Trophoblast cell (in vitro differentiated cells and primary cell): ENCODE data around the gene B3GNT3.

ENCODE experiments used
- DNase-seq, 2 donors: peaks; one replicate each; pipeline ENCODE4 v3.0.0-alpha.2; 2016
- H2AFZ ChIP-seq: 2 replicates; pipeline ENCODE4 v1.6.1; 2013; ENCODE audit warnings: low read length, moderate library complexity, mild to moderate bottlenecking; ENCODE audit not compliant: insufficient read depth, poor library complexity
- H2AK5ac ChIP-seq: 2 replicates; pipeline ENCODE4 v1.6.1; 2013; ENCODE audit warnings: mild to moderate bottlenecking, low read length
- H2BK120ac ChIP-seq: 2 replicates; pipeline ENCODE4 v1.6.1; 2013; ENCODE audit warnings: low read length, mild to moderate bottlenecking, moderate library complexity; ENCODE audit not compliant: insufficient read depth, poor library complexity
- H2BK12ac ChIP-seq: 2 replicates; pipeline ENCODE4 v1.6.1; 2013; ENCODE audit warnings: mild to moderate bottlenecking, low read length, moderate library complexity
- H2BK5ac ChIP-seq: 2 replicates; pipeline ENCODE4 v1.6.1; 2013; ENCODE audit warnings: low read length, low read depth, moderate library complexity, mild to moderate bottlenecking; ENCODE audit not compliant: poor library complexity
- H3K14ac ChIP-seq: 2 replicates; pipeline ENCODE4 v1.6.1; 2013; ENCODE audit warnings: mild to moderate bottlenecking, low read length
- H3K18ac ChIP-seq: 2 replicates; pipeline ENCODE4 v1.6.1; 2013; ENCODE audit warnings: mild to moderate bottlenecking, low read length
- H3K23ac ChIP-seq: 2 replicates; pipeline ENCODE4 v1.6.1; 2013; ENCODE audit warnings: low read length
- H3K27ac ChIP-seq: 2 replicates; pipeline ENCODE4 v1.5.1; 2013; ENCODE audit warnings: low read depth, mild to moderate bottlenecking, inconsistent platforms, low read length, moderate library complexity
- H3K27me3 ChIP-seq: 2 replicates; pipeline ENCODE4 v1.6.1; 2013; ENCODE audit warnings: inconsistent platforms, mild to moderate bottlenecking, low read length, moderate library complexity; ENCODE audit not compliant: insufficient read depth
- H3K36me3 ChIP-seq, 2 experiments: 1 replicate in 1 of 2; 2 replicates in 1 of 2; pipeline ENCODE4 v1.6.1; 2013; ENCODE audit warnings: low read length in 2 of 2, mild to moderate bottlenecking in 2 of 2, moderate library complexity in 1 of 2; ENCODE audit not compliant: insufficient read depth in 2 of 2, control insufficient read depth in 1 of 2
- H3K4ac ChIP-seq: 2 replicates; pipeline ENCODE4 v1.6.1; 2013; ENCODE audit warnings: low read depth, mild to moderate bottlenecking, low read length, moderate library complexity
- H3K4me1 ChIP-seq, 2 experiments: 1 replicate in 1 of 2; 2 replicates in 1 of 2; pipeline ENCODE4 v1.6.1; 2013; ENCODE audit warnings: low read length in 2 of 2, mild to moderate bottlenecking in 2 of 2, moderate library complexity in 1 of 2; ENCODE audit not compliant: insufficient read depth in 2 of 2, control insufficient read depth in 1 of 2
- H3K4me2 ChIP-seq: 2 replicates; pipeline ENCODE4 v1.6.1; 2013; ENCODE audit warnings: inconsistent platforms, mild to moderate bottlenecking, low read length, moderate library complexity
- H3K4me3 ChIP-seq: 2 replicates; pipeline ENCODE4 v1.5.1; 2013; ENCODE audit warnings: mild to moderate bottlenecking, low read depth, low read length, inconsistent platforms
- H3K79me1 ChIP-seq: one replicate; pipeline ENCODE4 v1.6.1; 2013; ENCODE audit warnings: low read length
- H3K79me2 ChIP-seq: 2 replicates; pipeline ENCODE4 v1.6.1; 2013; ENCODE audit warnings: low read length, mild to moderate bottlenecking; ENCODE audit not compliant: control insufficient read depth, insufficient read depth, poor library complexity
- H3K9ac ChIP-seq: 2 replicates; pipeline ENCODE4 v1.6.1; 2013; ENCODE audit warnings: mild to moderate bottlenecking, low read length
- H3K9me3 ChIP-seq: 2 replicates; pipeline ENCODE4 v1.6.1; 2013; ENCODE audit warnings: low read depth, mild to moderate bottlenecking, control low read depth, inconsistent platforms, low read length; ENCODE audit not compliant: insufficient read depth
- H4K12ac ChIP-seq: 2 replicates; pipeline ENCODE4 v1.6.1; 2013; ENCODE audit warnings: low read depth, mild to moderate bottlenecking, low read length, moderate library complexity
- H4K8ac ChIP-seq: 2 replicates; pipeline ENCODE4 v1.6.1; 2013; ENCODE audit warnings: low read depth, mild to moderate bottlenecking, low read length, moderate library complexity
- H4K91ac ChIP-seq: one replicate; pipeline ENCODE4 v1.6.1; 2013; ENCODE audit warnings: low read depth, mild to moderate bottlenecking, low read length, moderate library complexity
- WGBS: extraction: QIAGEN DNeasy Blood & Tissue Kit; methylation state at CpG from one replicate; pipeline ENCODE4 v1.1.7; 2013; ENCODE audit warnings: missing lambda C conversion rate; ENCODE audit not compliant: insufficient read length, insufficient coverage; ENCODE audit errors: extremely low coverage; 5-methylcytosine and 5-hydroxymethylcytosine counted together

The B3GNT3 gene

DNA sequence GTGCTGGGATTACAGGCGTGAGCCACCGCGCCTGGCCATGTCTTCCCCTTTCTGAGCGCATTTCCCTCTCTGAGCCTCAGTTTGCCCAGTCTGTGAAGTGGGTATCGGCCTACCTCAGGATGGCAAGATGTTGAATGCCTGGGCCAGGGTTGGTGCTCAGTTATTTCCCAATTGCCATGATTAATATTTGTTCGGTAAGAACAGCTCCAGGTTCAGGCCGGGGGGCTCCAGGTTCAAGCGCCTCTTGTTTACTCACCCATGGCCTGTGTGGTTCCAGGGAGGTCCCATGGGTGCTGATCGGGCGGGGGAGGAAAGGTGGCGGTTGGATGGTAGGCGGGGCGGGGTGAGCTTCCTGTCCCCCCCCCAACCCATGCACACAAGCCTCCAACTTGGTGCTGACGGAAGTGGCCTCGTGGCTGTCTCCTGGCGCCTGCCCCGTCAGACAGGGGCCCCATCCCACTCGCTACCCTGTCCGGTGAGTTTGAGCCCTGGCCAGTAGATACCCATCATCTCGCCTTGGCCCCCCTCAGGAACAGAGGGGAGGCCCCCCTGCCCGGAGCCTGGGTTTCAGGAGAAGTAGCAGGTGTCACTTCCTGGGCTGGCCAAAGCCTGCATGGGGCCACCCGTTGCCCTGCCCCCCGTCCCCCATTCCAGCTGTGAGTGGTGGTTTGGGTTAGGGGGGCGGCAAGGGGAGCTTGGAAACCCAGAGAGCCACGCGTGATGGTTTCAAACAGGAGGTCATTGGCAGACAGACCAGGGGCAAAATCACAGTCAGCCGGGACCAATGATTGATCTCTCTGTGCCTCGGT lies 43.6 kb upstream of the B3GNT3 start, which contains the start of gene FCHO1:
FCHO1 (plus strand) TSS at position 375 of the 809 bp plus-strand sequence. CDS start 3,688 bp downstream, outside the sequence.
- Histone ChIP-seq H4K91ac (no peak within 1 kb of the TSS), H4K8ac (no peak within 1 kb of the TSS), H3K27me3 (no peaks in the 10 kb centered on the region), H2BK5ac (no peak within 1 kb of the TSS), H2AFZ (no peak within 1 kb of the TSS), H3K4ac (no peak within 1 kb of the TSS), H2BK12ac (no peak within 1 kb of the TSS), H3K23ac (no peak within 1 kb of the TSS), H3K4me2 (no peak within 1 kb of the TSS), H3K4me3 (no peak within 1 kb of the TSS), H2BK120ac (no peak within 1 kb of the TSS), H3K14ac (no peak within 1 kb of the TSS), H3K79me2 (no peaks in the 10 kb centered on the region), H3K9me3 (peaks cover 4% of the 10 kb centered on the region), H2AK5ac (no peak within 1 kb of the TSS), H3K27ac (no peak within 1 kb of the TSS), H3K79me1 (no peaks in the 10 kb centered on the region), H3K4me1 (peaks cover 5 to 6% of the 10 kb centered on the region in 2 experiments), H3K9ac (no peak within 1 kb of the TSS), H4K12ac (no peak within 1 kb of the TSS), H3K18ac (no peak within 1 kb of the TSS), H3K36me3 (no peaks in the 10 kb centered on the region)
- no peak for DNase-seq
- no CpG with 5 or more reads among the region's 28 CpGs for WGBS

DNA sequence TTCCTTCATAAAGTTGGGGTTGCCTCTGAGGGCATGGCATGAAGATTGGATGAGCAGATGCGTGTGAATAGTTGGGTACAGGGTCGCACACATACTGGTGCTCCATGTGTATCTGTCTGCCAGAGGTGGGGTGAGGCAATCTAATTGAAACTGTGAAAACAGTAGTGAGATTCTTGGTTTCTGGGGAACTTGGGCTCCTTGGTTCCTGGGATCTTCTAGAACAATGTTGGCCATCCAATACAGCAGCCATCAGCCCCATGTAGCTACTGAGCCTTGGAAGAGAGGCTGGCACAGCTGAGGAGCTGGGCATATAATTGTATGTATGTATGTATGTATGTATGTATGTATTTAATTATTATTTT lies 43.0 kb upstream of the B3GNT3 start:
- Histone ChIP-seq H2AFZ (no peak overlapping the region), H3K9me3 (peaks cover 4% of the 10 kb centered on the region), H4K8ac (no peak overlapping the region), H4K12ac (no peak overlapping the region), H3K4me2 (no peak overlapping the region), H3K4me1 (peaks cover 5 to 6% of the 10 kb centered on the region in 2 experiments), H3K23ac (no peak overlapping the region), H3K18ac (no peak overlapping the region), H3K79me2 (no peaks in the 10 kb centered on the region), H3K36me3 (no peaks in the 10 kb centered on the region), H3K27me3 (no peaks in the 10 kb centered on the region), H2BK12ac (no peak overlapping the region), H3K79me1 (no peaks in the 10 kb centered on the region), H3K14ac (no peak overlapping the region), H4K91ac (no peak overlapping the region), H2BK120ac (no peak overlapping the region), H3K4me3 (no peak overlapping the region), H3K9ac (no peak overlapping the region), H3K27ac (no peak overlapping the region), H3K4ac (no peak overlapping the region), H2AK5ac (no peak overlapping the region), H2BK5ac (no peak overlapping the region)
- WGBS = no CpG with 5 or more reads among the region's 2 CpGs
- no peak for DNase-seq

- H3K4ac ChIP-seq = no peak overlapping the region
- H3K4me1 ChIP-seq = no peaks in the 10 kb centered on the region
- no peak overlapping the region for H3K9ac ChIP-seq
- H3K18ac ChIP-seq = no peak overlapping the region
- no CpG with 5 or more reads among the region's 7 CpGs for WGBS
- no peaks in the 10 kb centered on the region for H3K79me2 ChIP-seq
- H3K14ac ChIP-seq = no peak overlapping the region
- no peak overlapping the region for H4K12ac ChIP-seq
- no peaks in the 10 kb centered on the region for H3K27me3 ChIP-seq
- H3K23ac ChIP-seq = no peak overlapping the region
- H2BK120ac ChIP-seq = no peak overlapping the region
- no peak overlapping the region for H2BK12ac ChIP-seq
- no peak for DNase-seq
- no peak overlapping the region for H4K8ac ChIP-seq
- H2AK5ac ChIP-seq = no peak overlapping the region
- H2AFZ ChIP-seq = no peak overlapping the region
- H3K27ac ChIP-seq = no peak overlapping the region
- H2BK5ac ChIP-seq = no peak overlapping the region
- no peak overlapping the region for H3K4me2 ChIP-seq
- H3K79me1 ChIP-seq = no peaks in the 10 kb centered on the region
- H3K36me3 ChIP-seq = no peaks in the 10 kb centered on the region
- H3K4me3 ChIP-seq = no peak overlapping the region
- H4K91ac ChIP-seq = no peak overlapping the region
- peaks cover 2% of the 10 kb centered on the region for H3K9me3 ChIP-seq
These were observed 41.9 kb upstream of the B3GNT3 start for GRCh38 chr19:17752865-17753639.

DNA sequence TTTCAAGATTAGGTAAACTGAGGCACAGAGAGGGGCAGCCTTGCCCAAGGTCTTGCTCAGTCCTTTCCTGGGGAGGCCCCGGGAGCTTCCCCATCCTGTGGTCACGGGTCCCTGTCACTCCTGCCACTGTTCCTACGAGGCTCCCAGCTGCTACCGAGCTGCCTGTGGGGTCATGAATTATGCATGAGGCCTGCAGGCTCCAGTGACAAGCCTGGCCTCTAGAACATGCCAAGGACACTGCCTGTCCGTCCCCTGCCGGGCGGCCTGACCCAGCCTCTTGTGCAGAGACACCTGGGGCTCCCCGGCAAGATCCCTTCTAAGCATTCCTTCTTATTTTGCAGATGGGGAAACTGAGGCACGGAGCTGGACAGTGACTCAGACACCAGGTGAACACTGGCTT lies 41.0 kb upstream of the B3GNT3 start:
- Histone ChIP-seq H3K79me1 (no peaks in the 10 kb centered on the region), H3K4ac (no peak overlapping the region), H3K9ac (no peak overlapping the region), H2BK12ac (no peak overlapping the region), H4K12ac (no peak overlapping the region), H3K4me1 (no peaks in the 10 kb centered on the region), H4K8ac (no peak overlapping the region), H3K18ac (no peak overlapping the region), H2AK5ac (no peak overlapping the region), H2AFZ (no peak overlapping the region), H2BK5ac (no peak overlapping the region), H3K9me3 (peaks cover 1% of the 10 kb centered on the region), H3K4me2 (no peak overlapping the region), H3K14ac (no peak overlapping the region), H3K27me3 (no peaks in the 10 kb centered on the region), H3K4me3 (no peak overlapping the region), H3K79me2 (no peaks in the 10 kb centered on the region), H3K36me3 (no peaks in the 10 kb centered on the region), H3K27ac (no peak overlapping the region), H2BK120ac (no peak overlapping the region), H4K91ac (no peak overlapping the region), H3K23ac (no peak overlapping the region)
- WGBS = no CpG with 5 or more reads among the region's 9 CpGs
- no peak for DNase-seq
